ENCODE measurements around the gene NPHP4. TPM values are rescaled to one million over a fixed set of nuclear protein-coding genes. Genes with fewer than 3 reads are reported as not detected.

NPHP4 gene
- total RNA-seq, 2 experiments from 2014 or later: 13.4 to 24.2 TPM

DNA sequence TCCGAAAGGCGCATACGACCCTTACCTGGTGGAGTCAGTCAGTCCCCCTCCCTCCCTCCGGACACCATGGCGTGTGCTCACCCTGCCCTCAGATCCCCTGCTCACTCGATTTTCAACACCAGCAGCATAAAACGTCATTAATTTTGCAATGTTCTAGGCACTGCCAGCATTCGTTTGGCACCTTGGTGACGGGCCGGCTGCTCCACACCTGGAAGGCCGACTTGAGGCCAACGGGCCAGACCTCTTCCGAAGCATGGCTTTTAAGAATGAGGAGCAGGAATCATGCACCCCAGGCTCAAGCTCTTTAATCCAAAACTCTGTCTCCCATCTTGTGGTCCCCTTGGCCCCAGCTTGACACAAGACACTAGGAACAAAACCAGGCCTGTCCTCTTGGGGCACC is 33.1 kb downstream of the NPHP4 start:
- no peak for TF ChIP-seq EZH2phosphoT487 (IDR thresholded peaks at IDR 0.05; ENCODE audit: borderline replicate concordance, low read depth, low read length)
- TF ChIP-seq, protein P1, sequence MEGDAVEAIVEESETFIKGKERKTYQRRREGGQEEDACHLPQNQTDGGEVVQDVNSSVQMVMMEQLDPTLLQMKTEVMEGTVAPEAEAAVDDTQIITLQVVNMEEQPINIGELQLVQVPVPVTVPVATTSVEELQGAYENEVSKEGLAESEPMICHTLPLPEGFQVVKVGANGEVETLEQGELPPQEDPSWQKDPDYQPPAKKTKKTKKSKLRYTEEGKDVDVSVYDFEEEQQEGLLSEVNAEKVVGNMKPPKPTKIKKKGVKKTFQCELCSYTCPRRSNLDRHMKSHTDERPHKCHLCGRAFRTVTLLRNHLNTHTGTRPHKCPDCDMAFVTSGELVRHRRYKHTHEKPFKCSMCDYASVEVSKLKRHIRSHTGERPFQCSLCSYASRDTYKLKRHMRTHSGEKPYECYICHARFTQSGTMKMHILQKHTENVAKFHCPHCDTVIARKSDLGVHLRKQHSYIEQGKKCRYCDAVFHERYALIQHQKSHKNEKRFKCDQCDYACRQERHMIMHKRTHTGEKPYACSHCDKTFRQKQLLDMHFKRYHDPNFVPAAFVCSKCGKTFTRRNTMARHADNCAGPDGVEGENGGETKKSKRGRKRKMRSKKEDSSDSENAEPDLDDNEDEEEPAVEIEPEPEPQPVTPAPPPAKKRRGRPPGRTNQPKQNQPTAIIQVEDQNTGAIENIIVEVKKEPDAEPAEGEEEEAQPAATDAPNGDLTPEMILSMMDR (conservative IDR thresholded peaks at IDR 0.05; ENCODE audit: low read length): no peak
- no peaks in the 10 kb centered on the region for H3K79me2 ChIP-seq (ENCODE audit: insufficient read depth, low read depth, low read length)
- H3K9me2 ChIP-seq (ENCODE audit: insufficient read depth, low read length): no peaks in the 10 kb centered on the region
- no peak overlapping the region for H3K27ac ChIP-seq (ENCODE audit: low read depth, low read length, poor library complexity, severe bottlenecking)
- ChIA-PET POLR2A (no interaction called here), CTCF (ENCODE audit: unreplicated experiment) (no interaction called here)
- H4K20me1 ChIP-seq (ENCODE audit: insufficient read depth, low read length): no peaks in the 10 kb centered on the region
- no peak overlapping the region for H2AFZ ChIP-seq (ENCODE audit: low read length)
- no peaks in the 10 kb centered on the region for H3K9me3 ChIP-seq (ENCODE audit: low read length)
- intact Hi-C loops (cut with micrococcal nuclease; ENCODE audit: unreplicated experiment): no loop called here
- H3K4me2 ChIP-seq (ENCODE audit: low read length): no peak overlapping the region
- no TSS peak for BruUV-seq (replicated peaks)
- H3K4me3 ChIP-seq (ENCODE audit: low read depth, low read length, poor library complexity, severe bottlenecking): no peak overlapping the region
- peaks cover 9% of the 10 kb centered on the region for H3K4me1 ChIP-seq (ENCODE audit: insufficient read depth, low read length, poor library complexity, severe bottlenecking)
- H3K36me3 ChIP-seq (ENCODE audit: insufficient read depth, low read length): peaks cover 5% of the 10 kb centered on the region; the same call in 1 of the 2 replicates
- DNase-seq (ENCODE audit: low spot score): no peak

DNA sequence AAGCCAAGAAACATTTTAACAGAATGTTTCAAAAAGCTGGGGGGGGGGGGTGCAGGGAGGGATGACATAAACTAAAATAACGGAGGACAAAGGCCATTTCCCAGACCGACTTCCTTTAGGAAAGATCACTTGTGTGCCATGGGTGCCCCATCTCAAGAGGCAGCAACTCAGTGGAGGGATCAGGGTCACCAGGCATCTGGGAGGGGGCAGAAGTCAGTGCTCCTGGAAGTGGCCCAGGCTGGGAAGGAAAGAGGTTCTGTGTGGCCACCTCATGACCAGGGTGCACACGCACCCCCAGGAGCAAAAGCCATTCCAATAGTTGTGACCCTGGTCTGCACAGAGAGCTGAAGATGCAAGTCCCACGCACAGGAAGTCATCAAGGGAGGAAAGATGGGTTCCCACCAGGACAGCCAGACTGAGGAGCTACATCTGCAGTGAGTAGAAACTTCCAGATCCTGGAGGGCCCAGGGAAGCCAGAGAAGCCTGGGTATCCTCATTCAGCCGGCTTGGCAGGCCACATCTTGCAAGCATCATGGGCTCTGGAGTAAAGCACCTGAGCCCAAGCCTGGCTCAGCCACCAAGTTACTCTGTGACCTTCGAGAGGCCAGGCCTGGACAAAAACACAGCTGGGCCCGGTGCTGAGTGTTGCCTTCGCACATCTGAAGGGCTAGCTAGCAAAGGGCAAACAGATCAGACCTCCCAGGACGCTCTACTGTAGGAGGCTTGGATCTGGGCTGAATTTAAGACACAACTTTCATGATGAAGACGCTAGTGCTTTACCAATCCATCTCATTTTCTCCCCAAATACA is 36.0 kb downstream of the NPHP4 start:
- Histone ChIP-seq H4K20me1 (ENCODE audit: insufficient read depth, low read length) (no peaks in the 10 kb centered on the region), H3K4me1 (ENCODE audit: insufficient read depth, low read length, poor library complexity, severe bottlenecking) (peaks cover 9% of the 10 kb centered on the region), H3K27ac (ENCODE audit: low read depth, low read length, poor library complexity, severe bottlenecking) (no peak overlapping the region), H3K9me2 (ENCODE audit: insufficient read depth, low read length) (no peaks in the 10 kb centered on the region), H3K36me3 (ENCODE audit: insufficient read depth, low read length) (peaks cover 8% of the 10 kb centered on the region; the same call in 1 of the 2 replicates), H3K79me2 (ENCODE audit: insufficient read depth, low read depth, low read length) (no peaks in the 10 kb centered on the region), H3K9me3 (ENCODE audit: low read length) (no peaks in the 10 kb centered on the region), H3K4me2 (ENCODE audit: low read length) (no peak overlapping the region), H3K4me3 (ENCODE audit: low read depth, low read length, poor library complexity, severe bottlenecking) (no peak overlapping the region), H2AFZ (ENCODE audit: low read length) (no peak overlapping the region)
- DNase-seq (ENCODE audit: low spot score): no peak
- CTCF ChIA-PET (ENCODE audit: unreplicated experiment): no interaction called here
- TF ChIP-seq, protein P1 (conservative IDR thresholded peaks at IDR 0.05; ENCODE audit: low read length): no peak
- no peak for TF ChIP-seq EZH2phosphoT487 (IDR thresholded peaks at IDR 0.05; ENCODE audit: borderline replicate concordance, low read depth, low read length)
- intact Hi-C loops (cut with micrococcal nuclease; ENCODE audit: unreplicated experiment): no loop called here
- POLR2A ChIA-PET: no interaction called here
- no TSS peak for BruUV-seq (replicated peaks)

DNA sequence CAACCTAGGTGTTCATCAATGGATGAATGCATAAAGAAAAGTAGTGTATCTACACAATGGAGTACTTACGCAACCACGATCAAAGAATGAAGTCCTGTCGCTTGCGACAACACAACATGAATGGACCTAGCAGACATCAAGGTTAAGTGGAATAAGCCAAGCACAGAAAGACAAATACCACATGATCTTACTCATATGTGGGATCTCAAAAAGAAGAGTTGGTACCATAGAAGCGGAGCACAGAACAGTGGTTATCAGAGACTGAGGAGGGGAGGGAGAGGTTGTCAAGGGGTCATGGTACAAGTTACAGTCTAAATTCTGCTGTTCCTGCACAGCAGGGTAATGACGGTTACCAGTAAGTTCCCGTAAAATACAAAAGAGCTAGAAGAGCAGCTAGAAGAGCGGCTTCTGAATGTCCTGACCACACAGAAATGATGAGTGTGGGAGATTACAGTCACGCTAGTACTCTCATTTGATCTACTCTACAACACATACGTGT is 36.7 kb downstream of the NPHP4 start:
- no peaks in the 10 kb centered on the region for H3K9me2 ChIP-seq (ENCODE audit: insufficient read depth, low read length)
- intact Hi-C loops (cut with micrococcal nuclease; ENCODE audit: unreplicated experiment): no loop called here
- H2AFZ ChIP-seq (ENCODE audit: low read length): no peak overlapping the region
- peaks cover 9% of the 10 kb centered on the region for H3K4me1 ChIP-seq (ENCODE audit: insufficient read depth, low read length, poor library complexity, severe bottlenecking)
- H3K4me2 ChIP-seq (ENCODE audit: low read length): no peak overlapping the region
- no peak for DNase-seq (ENCODE audit: low spot score)
- no peaks in the 10 kb centered on the region for H4K20me1 ChIP-seq (ENCODE audit: insufficient read depth, low read length)
- no peaks in the 10 kb centered on the region for H3K79me2 ChIP-seq (ENCODE audit: insufficient read depth, low read depth, low read length)
- POLR2A ChIA-PET: no interaction called here
- H3K27ac ChIP-seq (ENCODE audit: low read depth, low read length, poor library complexity, severe bottlenecking): no peak overlapping the region
- TF ChIP-seq, protein P1 (conservative IDR thresholded peaks at IDR 0.05; ENCODE audit: low read length): no peak
- TF ChIP-seq EZH2phosphoT487 (IDR thresholded peaks at IDR 0.05; ENCODE audit: borderline replicate concordance, low read depth, low read length): no peak
- peaks cover 8% of the 10 kb centered on the region; the same call in 1 of the 2 replicates for H3K36me3 ChIP-seq (ENCODE audit: insufficient read depth, low read length)
- BruUV-seq (replicated peaks): no TSS peak
- no peak overlapping the region for H3K4me3 ChIP-seq (ENCODE audit: low read depth, low read length, poor library complexity, severe bottlenecking)
- no peaks in the 10 kb centered on the region for H3K9me3 ChIP-seq (ENCODE audit: low read length)
- CTCF ChIA-PET (ENCODE audit: unreplicated experiment): no interaction called here
